H1 (cell line): Measurements from ENCODE around the gene GPR18. TPM values are rescaled to one million over a fixed set of nuclear protein-coding genes. Genes with fewer than 3 reads are reported as not detected.

Source experiments
- CTCF ChIA-PET: fragments of 300-600 bp; sonication (Branson Sonifier 250); formaldehyde crosslinking; loops from one replicate; lab custom pipeline; 2021; ENCODE audit not compliant: partially characterized antibody; lab: Charles Lee
- POLR2A ChIA-PET: fragments of 300-600 bp; sonication (Branson Sonifier 250); formaldehyde crosslinking; loops from one replicate; lab custom pipeline; 2021; ENCODE audit warnings: inconsistent platforms; ENCODE audit not compliant: partially characterized antibody; lab: Charles Lee
- DNase-seq, 2 experiments: peaks; one replicate each; pipeline versions ENCODE4 v3.0.0 to v3.0.0-alpha.2; 2010 to 2022; ENCODE audit warnings: low spot score in 2 of 2, low read depth in 1 of 2, mixed read lengths in 1 of 2
- FAIRE-seq: peaks from 2 replicates; lab custom pipeline; 2011; peaks lifted over from hg19 to GRCh38; lab: Jason Lieb, UNC
- H2AFZ ChIP-seq: 2 replicates; pipeline ENCODE4 v1.8.1; 2012; ENCODE audit warnings: low read length, inconsistent platforms
- H2AK5ac ChIP-seq: 2 replicates; pipeline ENCODE4 v1.6.1; 2013; ENCODE audit warnings: low read depth, low read length
- H2BK120ac ChIP-seq: replicated peaks from 2 replicates; pipeline ENCODE3; 2013; ENCODE audit warnings: low read depth, low read length, inconsistent platforms
- H2BK12ac ChIP-seq: 2 replicates; pipeline ENCODE4 v1.6.1; 2013; ENCODE audit warnings: low read depth, low read length
- H2BK15ac ChIP-seq: 2 replicates; pipeline ENCODE4 v1.6.1; 2013; ENCODE audit warnings: low read length
- H2BK20ac ChIP-seq: 2 replicates; pipeline ENCODE4 v1.6.1; 2013; ENCODE audit warnings: low read length
- H2BK5ac ChIP-seq: 2 replicates; pipeline ENCODE4 v1.6.1; 2013; ENCODE audit warnings: low read depth, low read length
- H3K14ac ChIP-seq: 2 replicates; pipeline ENCODE4 v1.6.1; 2013; ENCODE audit warnings: inconsistent platforms; ENCODE audit not compliant: insufficient read length
- H3K18ac ChIP-seq: 2 replicates; pipeline ENCODE4 v1.6.1; 2013; ENCODE audit warnings: low read length; ENCODE audit errors: extremely low read depth
- H3K23ac ChIP-seq: 2 replicates; pipeline ENCODE4 v1.6.1; 2013; ENCODE audit warnings: inconsistent platforms; ENCODE audit not compliant: insufficient read length
- H3K23me2 ChIP-seq: 2 replicates; pipeline ENCODE4 v1.6.1; 2013; ENCODE audit warnings: low read depth, low read length
- H3K27ac ChIP-seq: 2 replicates; pipeline ENCODE4 v1.6.1; 2011; ENCODE audit warnings: low read depth, low read length, inconsistent platforms
- H3K27me3 ChIP-seq, 4 experiments: replicated peaks in 1 of 4; 1 replicate in 1 of 4; 2 replicates in 3 of 4; pipeline versions ENCODE4 v1.6.1 to v1.8.1; 2011 to 2013; ENCODE audit warnings: low read length in 3 of 4, mild to moderate bottlenecking in 3 of 4, inconsistent platforms in 2 of 4, mixed read lengths in 2 of 4, moderate library complexity in 1 of 4; ENCODE audit not compliant: control insufficient read depth in 3 of 4, insufficient read depth in 3 of 4; ENCODE audit errors: extremely low read depth in 1 of 4
- H3K36me3 ChIP-seq, 4 experiments: 2 replicates each; pipeline versions ENCODE4 v1.6.1 to v1.8.1; 2011 to 2013; ENCODE audit warnings: mild to moderate bottlenecking in 4 of 4, low read length in 3 of 4, moderate library complexity in 2 of 4, control low read depth in 1 of 4, inconsistent platforms in 1 of 4; ENCODE audit not compliant: insufficient read depth in 4 of 4, control insufficient read depth in 2 of 4
- H3K4ac ChIP-seq: replicated peaks from 2 replicates; pipeline ENCODE3; 2013; ENCODE audit warnings: low read length, low read depth, mixed read lengths, inconsistent platforms; ENCODE audit not compliant: insufficient read length
- H3K4me1 ChIP-seq, 4 experiments: replicated peaks in 1 of 4; 1 replicate in 1 of 4; 2 replicates in 3 of 4; pipeline versions ENCODE4 v1.6.1 to v1.8.1; 2011 to 2013; ENCODE audit warnings: low read length in 3 of 4, inconsistent platforms in 2 of 4, mixed read lengths in 1 of 4; ENCODE audit not compliant: insufficient read depth in 4 of 4, control insufficient read depth in 3 of 4
- H3K4me2 ChIP-seq, 2 experiments: 2 replicates each; pipeline versions ENCODE4 v1.6.1 to v1.8.1; 2011 to 2013; ENCODE audit warnings: low read depth in 2 of 2, low read length in 2 of 2, control low read depth in 1 of 2, inconsistent platforms in 1 of 2, mild to moderate bottlenecking in 1 of 2; ENCODE audit not compliant: insufficient read depth in 1 of 2
- H3K4me3 ChIP-seq, 4 experiments: fragments of 200-600, 300-600 bp in 1 of 4; sonication (generic), shearing (Covaris generic), sonication (Bioruptor Twin) in 1 of 4; 2 replicates each; pipeline versions ENCODE4 v1.5.1 to v1.8.1; 2011 to 2016; ENCODE audit warnings: low read length in 4 of 4, low read depth in 3 of 4, control low read depth in 2 of 4, inconsistent platforms in 2 of 4, mild to moderate bottlenecking in 2 of 4, mixed read lengths in 1 of 4, moderate library complexity in 1 of 4; ENCODE audit not compliant: insufficient read depth in 2 of 4; ENCODE audit errors: extremely low read depth in 1 of 4
- H3K56ac ChIP-seq: replicated peaks from 2 replicates; pipeline ENCODE3; 2013; ENCODE audit warnings: low read depth, mild to moderate bottlenecking, mixed read lengths, low read length, inconsistent platforms; ENCODE audit not compliant: insufficient read length
- H3K79me1 ChIP-seq: 2 replicates; pipeline ENCODE4 v1.6.1; 2013; ENCODE audit warnings: low read depth, low read length, control low read depth
- H3K79me2 ChIP-seq, 2 experiments: 2 replicates each; pipeline versions ENCODE4 v1.6.1 to v1.8.1; 2012 to 2013; ENCODE audit warnings: low read length in 2 of 2, mild to moderate bottlenecking in 2 of 2, inconsistent platforms in 1 of 2; ENCODE audit not compliant: insufficient read depth in 2 of 2, control insufficient read depth in 1 of 2
- H3K9ac ChIP-seq, 4 experiments: replicated peaks in 1 of 4; 1 replicate in 1 of 4; 2 replicates in 3 of 4; pipeline versions ENCODE4 v1.6.1 to v1.8.1; 2011 to 2013; ENCODE audit warnings: low read depth in 3 of 4, low read length in 3 of 4, control low read depth in 2 of 4, mild to moderate bottlenecking in 2 of 4, moderate library complexity in 2 of 4, inconsistent platforms in 1 of 4; ENCODE audit errors: extremely low read depth in 1 of 4
- H3K9me3 ChIP-seq, 2 experiments: 2 replicates each; pipeline versions ENCODE4 v1.6.1 to v1.8.1; 2012 to 2013; ENCODE audit warnings: mild to moderate bottlenecking in 2 of 2, moderate library complexity in 2 of 2, control low read depth in 1 of 2, inconsistent platforms in 1 of 2, low read depth in 1 of 2, low read length in 1 of 2, mixed read lengths in 1 of 2; ENCODE audit not compliant: insufficient read depth in 2 of 2
- H4K20me1 ChIP-seq, 2 experiments: replicated peaks in 1 of 2; 2 replicates each; pipeline versions ENCODE3 to v1.8.1; 2011 to 2013; ENCODE audit warnings: inconsistent platforms in 2 of 2, low read length in 2 of 2, mild to moderate bottlenecking in 1 of 2; ENCODE audit not compliant: insufficient read depth in 2 of 2, control insufficient read depth in 1 of 2
- H4K5ac ChIP-seq: 2 replicates; pipeline ENCODE4 v1.6.1; 2013; ENCODE audit warnings: low read length, low read depth, mixed read lengths, inconsistent platforms; ENCODE audit not compliant: insufficient read length
- H4K8ac ChIP-seq: 2 replicates; pipeline ENCODE4 v1.8.0; 2013; ENCODE audit warnings: mild to moderate bottlenecking, moderate library complexity, low read length, inconsistent platforms; ENCODE audit not compliant: insufficient read depth; ENCODE audit errors: extremely low read depth
- H4K91ac ChIP-seq: replicated peaks from 2 replicates; pipeline ENCODE3; 2013; ENCODE audit warnings: low read length, mixed read lengths, inconsistent platforms; ENCODE audit not compliant: insufficient read length
- BACH1 ChIP-seq: IDR thresholded peaks from 2 replicates; pipeline ENCODE4 v1.6.1; 2012; ENCODE audit warnings: low read length, improper control_type of control experiment
- CHD1 ChIP-seq: IDR thresholded peaks from 2 replicates; pipeline ENCODE4 v1.6.1; 2012; ENCODE audit warnings: low read depth, low read length, improper control_type of control experiment
- CREB1 ChIP-seq: IDR thresholded peaks from 2 replicates; pipeline ENCODE4 v1.6.1; 2012; ENCODE audit warnings: inconsistent platforms
- GTF2F1 ChIP-seq: IDR thresholded peaks from 2 replicates; pipeline ENCODE4 v1.6.1; 2012; ENCODE audit warnings: low read depth, low read length, improper control_type of control experiment, borderline replicate concordance
- WGBS, 2 experiments: shearing (Covaris generic) in 1 of 2; methylation state at CpG; one replicate each; pipeline versions ENCODE4 v1.1.6 to v1.1.7; 2013 to 2015; ENCODE audit warnings: low lambda C conversion rate in 2 of 2, mixed read lengths in 2 of 2, inconsistent platforms in 1 of 2, low coverage in 1 of 2, missing lambda C conversion rate in 1 of 2; ENCODE audit not compliant: insufficient replicate concordance in 2 of 2, insufficient coverage in 1 of 2, insufficient read length in 1 of 2; ENCODE audit errors: extremely low coverage in 1 of 2, missing lambda C conversion rate in 1 of 2; 5-methylcytosine and 5-hydroxymethylcytosine counted together
- polyA plus RNA-seq, 7 experiments: library from polyadenylated mRNA; depleted of rRNA in 3 of 7; stranded (reverse) in 5 of 7; unstranded in 2 of 7; fragments of >200 nt in 5 of 7; fragments of 200-250 nt in 2 of 7; gene quantifications; 1 replicate in 5 of 7; 2 replicates in 1 of 7; 4 replicates in 1 of 7; pipeline versions ENCODE4 v1.2.1 to v1.2.3, GENCODE V29; 2011 to 2013; ENCODE audit warnings: missing spikeins in 2 of 7, mixed read lengths in 2 of 7
- total RNA-seq: library from RNA; stranded (reverse); fragmentation: NEBNext Ultra II Directional; extraction: Animal tissue kit (Norgen Biotek cat#: 25700); gene quantifications from 2 replicates; pipeline ENCODE4 v1.2.1, GENCODE V29; 2021

Gene GPR18
- total and polyA plus RNA-seq, 2 of the 8 experiments (the other 6 are each of a cell fraction or from before 2014, with no cell fraction given) = not detected

GRCh38 chr13:99266827-99267226, 8.6 kb upstream of the GPR18 start:
- no peak overlapping the region for H3K18ac ChIP-seq
- ChIA-PET POLR2A (interaction anchor here (0.6 to 1.3 kb wide), 3 partner anchors 66 to 182 kb away, joined by 3 to 10 read pairs (median 3); partner anchors contain the start of gene UBAC2), CTCF (interaction anchor here (0.6 to 10.8 kb wide), 26 partner anchors 9 to 578 kb away, joined by 3 to 242 read pairs (median 4); partner anchors contain the start of genes GPR18 and UBAC2)
- H3K9ac ChIP-seq = no peak overlapping the region
- no peak overlapping the region for H3K4me2 ChIP-seq
- H3K4me3 ChIP-seq = no peak overlapping the region
- H2AK5ac ChIP-seq = no peak overlapping the region
- DNase-seq (no peak), FAIRE-seq (no peak)
- H3K27ac ChIP-seq = no peak overlapping the region
- no peak overlapping the region for H2BK5ac ChIP-seq
- peaks cover 2% of the 10 kb centered on the region; the same call in 1 of the 2 replicates for H3K23me2 ChIP-seq
- H3K27me3 ChIP-seq = no peaks in the 10 kb centered on the region
- no peak overlapping the region for H3K4ac ChIP-seq
- no peaks in the 10 kb centered on the region for H3K9me3 ChIP-seq
- no peak overlapping the region for H4K91ac ChIP-seq
- no peak overlapping the region for H2BK20ac ChIP-seq
- no peak overlapping the region for H3K14ac ChIP-seq
- no peak overlapping the region for H3K23ac ChIP-seq
- H4K20me1 ChIP-seq = peaks cover 0 to 3% of the 10 kb centered on the region in 2 experiments
- H3K56ac ChIP-seq = no peak overlapping the region
- no peak overlapping the region for H4K8ac ChIP-seq
- H3K79me2 ChIP-seq = no peaks in the 10 kb centered on the region; a peak in 1 of 4 replicates
- no peak overlapping the region for H2BK120ac ChIP-seq
- 90% methylated on average over 5 of the region's 6 CpGs; no CpG with 5 or more reads in 1 of the 2 experiments for WGBS, 2 experiments
- no peak overlapping the region for H4K5ac ChIP-seq
- H2AFZ ChIP-seq = no peak overlapping the region
- TF ChIP-seq CREB1 (no peak), BACH1 (no peak), GTF2F1 (no peak), CHD1 (no peak)
- H3K79me1 ChIP-seq = peaks cover 4% of the 10 kb centered on the region; the same call in 1 of the 2 replicates
- no peaks in the 10 kb centered on the region; a peak in 1 of 7 replicates for H3K4me1 ChIP-seq
- no peak overlapping the region for H2BK15ac ChIP-seq
- H2BK12ac ChIP-seq = no peak overlapping the region
- peaks cover 0 to 3% (median 1%) of the 10 kb centered on the region in 4 experiments; a peak in 2 of 8 replicates for H3K36me3 ChIP-seq
